Fibroblast of skin of left biceps (primary cell): ENCODE data around the gene PPP1R14B.
A peak's percentile ranks its signal among the peaks of the same experiment; 100 is the strongest.

Experiments used
- DNase-seq, 2 experiments: peaks; one replicate each; pipeline ENCODE4 v3.0.0-alpha.2; 2013; ENCODE audit warnings: low read depth in 2 of 2

Gene PPP1R14B

DNA sequence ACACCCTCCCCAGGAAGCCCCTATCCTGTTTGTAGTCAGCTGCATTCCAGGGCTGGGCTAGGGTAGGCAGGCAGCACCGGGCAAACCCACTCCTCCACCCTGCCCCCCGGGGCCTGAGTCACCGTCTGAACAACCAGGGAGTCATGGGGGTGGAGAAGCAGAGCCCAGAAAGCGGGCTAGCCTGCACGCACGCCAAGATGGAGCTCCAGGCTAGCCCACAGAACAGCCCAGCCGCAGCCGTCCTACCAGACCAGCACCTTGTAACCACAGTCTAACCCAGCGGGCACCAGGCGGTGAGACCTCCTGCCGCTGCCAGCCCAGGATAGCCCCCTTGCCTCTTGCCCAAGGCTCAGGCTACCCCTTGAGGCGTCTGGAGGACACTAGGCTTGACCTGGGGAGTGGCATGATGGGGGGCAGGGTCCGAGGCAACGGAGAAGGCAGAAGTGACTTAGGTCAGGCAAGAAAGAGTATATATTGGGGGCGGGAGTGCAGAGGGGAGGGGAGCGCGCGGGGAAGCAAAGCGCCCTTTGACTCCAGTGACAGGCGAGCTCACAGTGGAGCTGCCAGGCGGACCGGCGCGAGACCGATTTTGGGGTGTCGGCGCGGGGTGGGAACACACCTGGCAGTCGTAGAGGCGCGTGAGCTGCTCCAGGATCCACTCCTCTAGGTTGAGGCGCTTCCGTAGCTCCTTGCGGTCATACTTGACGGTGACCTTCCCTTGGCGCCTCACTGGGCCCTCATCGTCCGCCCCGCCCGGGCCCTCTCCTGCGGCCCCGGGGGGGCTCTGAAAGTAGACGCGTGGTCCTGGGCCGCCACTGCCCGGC, 734 bp downstream of the PPP1R14B start:
- DNase-seq, result peak; percentile 65 to 67

DNA sequence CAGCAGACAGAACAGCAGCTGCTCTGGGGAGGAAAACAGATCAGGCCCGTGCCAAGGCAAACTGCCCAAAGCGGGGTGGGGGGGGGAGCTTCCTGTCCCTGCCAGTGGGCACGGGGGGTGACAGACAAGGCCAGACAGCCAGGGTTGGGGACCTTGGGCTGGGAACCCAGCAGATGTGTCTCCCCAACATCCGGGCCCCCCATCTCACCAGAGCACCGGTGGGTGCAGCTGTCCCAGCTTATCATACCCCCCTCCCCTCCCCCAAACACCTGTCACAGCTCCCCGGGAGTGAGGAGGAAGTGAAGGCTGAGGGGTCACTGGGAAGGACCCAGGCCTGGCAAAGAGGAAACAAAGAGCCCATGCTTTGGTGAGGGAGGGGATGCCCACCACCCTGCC, 1.3 kb downstream of the PPP1R14B start:
- no peak for DNase-seq

DNA sequence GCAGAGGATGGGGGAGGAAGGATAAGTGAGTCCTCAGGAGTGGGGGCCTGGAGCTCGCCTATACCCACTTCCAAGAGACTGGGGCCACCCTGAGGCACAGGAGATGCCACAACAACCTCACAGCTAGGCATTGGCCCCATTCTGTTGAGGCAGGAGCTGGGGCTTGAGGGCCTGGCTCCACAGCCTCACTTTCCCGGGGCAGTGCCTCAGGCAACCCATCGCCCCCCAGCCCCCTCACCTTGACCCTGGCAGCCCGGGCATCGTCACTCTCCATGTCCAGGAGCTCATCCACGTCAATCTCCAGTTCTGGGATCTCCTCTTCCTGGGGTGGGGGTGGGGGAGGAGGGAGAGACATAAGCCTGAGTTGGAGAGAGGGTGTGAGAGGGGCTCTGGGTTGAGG, 1.8 kb downstream of the PPP1R14B start:
- no peak for DNase-seq

DNA sequence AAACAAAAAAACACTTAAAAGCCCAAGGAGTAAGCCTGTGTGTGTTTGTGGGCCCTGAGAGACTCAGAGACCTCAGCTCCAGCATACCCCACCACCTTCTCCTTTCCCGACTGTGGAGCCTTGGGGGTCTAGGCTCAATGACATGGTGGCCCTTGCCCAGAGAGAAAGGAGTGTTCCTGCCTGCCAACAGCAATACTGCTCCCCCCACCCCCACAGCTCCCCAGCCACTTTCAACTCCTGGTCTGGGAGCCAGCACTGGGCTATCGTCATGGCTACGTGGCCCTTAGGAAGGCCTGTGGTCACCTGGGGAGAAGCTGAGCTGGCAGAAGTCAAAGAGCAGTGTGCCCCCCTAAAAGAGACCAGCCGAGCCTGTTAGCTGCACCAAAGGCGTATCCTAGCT, 2.6 kb downstream of the PPP1R14B start:
- DNase-seq, result no peak

DNA sequence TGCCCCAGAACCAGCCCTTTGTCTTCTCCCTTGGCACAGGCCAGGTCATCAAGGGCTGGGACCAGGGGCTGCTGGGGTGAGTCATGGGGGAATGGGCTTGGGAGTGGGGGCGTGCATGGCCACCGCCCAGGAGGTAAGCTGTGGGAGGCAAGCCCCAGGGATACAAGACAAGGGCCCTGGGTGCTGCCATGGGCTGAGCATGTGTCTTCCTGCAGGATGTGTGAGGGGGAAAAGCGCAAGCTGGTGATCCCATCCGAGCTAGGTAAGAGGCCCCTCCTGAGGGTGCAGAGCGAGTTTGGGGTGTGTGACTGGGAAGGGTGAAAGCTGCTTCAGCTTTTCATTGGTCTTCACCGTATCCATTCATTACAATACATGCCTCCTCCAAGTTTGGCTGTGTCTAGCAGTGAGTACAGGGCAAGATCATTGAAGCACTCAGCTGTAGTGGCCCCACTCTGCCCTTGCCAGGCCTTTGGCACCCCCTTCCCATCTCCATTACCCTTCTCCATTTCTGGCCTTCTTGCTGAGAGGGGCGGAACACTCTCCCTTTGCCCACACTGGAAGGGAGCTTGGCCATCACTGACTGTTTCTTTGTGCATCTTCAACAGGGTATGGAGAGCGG, 3.4 kb downstream of the PPP1R14B start:
- no peak for DNase-seq

DNA sequence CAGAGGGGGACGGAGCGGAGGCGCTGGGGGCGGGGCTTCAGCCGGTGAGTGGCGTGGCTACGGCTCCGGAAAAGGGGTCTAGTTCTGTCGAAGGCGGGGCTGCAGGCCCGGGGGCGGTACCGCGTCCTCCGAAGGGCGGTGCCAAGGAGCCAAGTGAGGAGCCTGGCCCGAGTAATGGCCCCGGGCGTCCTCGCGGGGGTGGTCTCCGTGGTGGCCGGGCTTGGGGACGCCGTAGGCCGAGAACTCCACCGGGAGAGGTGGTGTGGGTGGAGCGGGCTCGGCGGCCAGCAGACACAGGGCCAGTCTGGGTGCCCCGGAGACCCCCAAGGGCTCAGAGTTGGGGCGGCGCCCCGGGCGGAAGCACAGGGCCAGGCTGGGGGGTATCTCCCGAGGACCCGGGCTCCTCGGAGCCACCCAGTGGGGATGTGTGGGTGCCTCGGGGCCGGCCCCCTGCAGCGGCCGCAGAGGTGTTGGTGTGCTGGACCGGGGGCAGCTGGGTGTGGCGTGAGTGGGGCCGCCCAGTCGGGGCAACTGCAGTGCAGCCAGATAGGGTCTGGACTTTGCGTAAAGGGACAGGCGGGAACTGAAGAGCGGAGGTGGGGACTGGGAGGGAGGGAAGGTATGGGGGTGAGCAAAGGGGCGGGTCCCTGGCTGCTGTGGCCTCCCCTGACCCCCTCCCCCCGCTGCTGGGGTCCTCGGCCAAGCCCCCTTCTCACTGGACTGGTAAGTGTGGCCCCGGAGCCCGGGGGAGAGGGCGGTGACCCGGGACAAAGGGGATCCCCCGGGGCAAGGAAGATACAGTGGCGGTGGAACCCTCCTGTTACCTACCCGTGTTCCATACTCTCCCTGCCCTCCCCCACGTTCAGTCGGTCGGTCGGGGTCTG, 5.0 kb downstream of the PPP1R14B start:
- DNase-seq, result no peak

DNA sequence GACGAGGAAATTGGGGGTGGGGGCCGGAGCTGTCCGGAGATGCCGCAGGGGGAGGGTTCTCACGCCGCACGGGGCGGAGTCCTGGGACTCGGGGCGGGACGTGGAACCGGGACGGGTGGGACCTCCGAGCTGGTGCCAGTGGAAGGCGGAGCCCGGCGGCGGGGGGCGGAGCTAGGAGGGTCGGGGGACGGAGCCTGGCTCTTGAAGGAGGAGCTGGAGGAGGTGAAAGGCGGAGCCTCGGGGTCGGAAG, 5.6 kb downstream of the PPP1R14B start:
- DNase-seq, result peak; percentile 98 to 99

DNA sequence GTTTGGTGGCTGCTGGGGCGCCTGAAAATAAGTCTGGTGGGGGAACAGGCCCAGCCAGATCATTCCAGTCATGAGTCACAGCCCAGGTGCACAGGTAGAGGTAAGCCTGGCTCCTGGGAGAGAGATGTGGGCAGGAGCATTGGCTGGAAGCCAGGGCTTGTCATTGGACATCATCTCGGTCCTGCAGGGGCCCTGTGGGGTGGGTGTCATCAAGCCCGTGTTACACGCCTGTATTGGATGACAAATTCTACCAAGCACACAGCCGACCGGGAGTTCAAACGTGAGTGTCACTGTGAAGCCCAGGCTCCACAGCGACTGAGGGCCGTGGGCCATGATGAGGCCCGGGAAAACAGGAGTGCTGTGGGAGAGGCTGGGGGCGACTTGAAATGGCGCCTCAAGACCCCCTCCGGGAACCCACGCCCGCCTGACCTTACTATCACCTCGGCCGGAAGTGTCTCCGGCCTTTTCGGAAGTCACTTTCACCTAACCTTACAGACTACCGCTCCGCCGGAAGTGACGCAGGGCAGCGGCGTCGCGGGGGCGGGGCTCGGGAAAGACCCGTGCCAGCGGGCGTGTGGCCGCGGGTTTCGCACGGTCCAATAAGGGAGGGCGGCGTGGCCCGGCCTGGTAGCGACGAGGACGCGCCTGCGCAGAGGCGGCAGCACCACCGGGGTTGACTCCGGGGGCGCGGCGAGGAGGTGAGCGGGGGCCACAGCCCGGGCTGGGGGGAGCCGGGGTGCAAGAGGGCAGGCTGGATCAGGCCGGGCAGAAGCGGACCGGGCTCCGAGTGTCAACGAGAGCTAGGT, 6.1 kb downstream of the PPP1R14B start, which contains the start of gene FKBP2:
Gene FKBP2 (plus strand): TSS at position 661 of the 806 bp plus-strand sequence. CDS start 1,293 bp downstream, outside the sequence.
- DNase-seq, result peak; percentile 91 to 93

DNA sequence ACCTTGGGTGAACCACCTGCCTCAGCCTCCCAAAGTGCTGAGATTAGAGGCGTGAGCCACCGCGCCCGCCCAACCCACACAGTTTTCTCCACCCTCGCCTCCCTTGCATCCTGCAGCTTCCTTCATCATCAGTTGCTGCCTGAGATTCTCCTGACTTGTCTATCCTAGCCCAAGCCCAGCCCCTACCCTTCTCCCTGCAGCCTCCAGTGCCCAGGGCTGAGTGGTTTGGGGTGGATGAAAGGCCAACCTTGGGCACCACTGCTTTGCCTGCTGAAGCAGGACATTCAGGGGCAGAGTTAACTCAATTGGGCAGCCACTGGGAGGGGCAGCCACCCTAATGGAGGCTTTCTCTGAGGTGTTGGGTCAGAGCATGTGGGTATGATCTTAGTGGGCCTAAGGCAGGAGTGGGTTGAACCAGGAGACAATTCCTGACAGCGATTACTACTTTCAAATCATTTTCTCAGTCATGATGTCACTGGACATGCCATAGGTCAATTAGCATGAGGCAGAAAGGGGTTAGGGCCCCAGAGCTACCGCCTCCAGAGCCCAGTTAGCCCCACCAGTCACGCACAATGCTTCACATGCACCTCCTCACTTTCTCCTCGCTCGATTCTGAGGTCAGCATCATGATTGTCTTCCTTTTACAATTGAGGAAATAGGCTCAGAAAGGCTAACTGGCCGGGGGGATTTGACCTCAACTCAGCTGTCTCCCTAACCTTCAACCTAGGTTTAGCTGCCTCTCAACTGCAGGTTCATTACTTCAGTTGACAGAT, 6.9 kb downstream of the PPP1R14B start:
- DNase-seq, result no peak

DNA sequence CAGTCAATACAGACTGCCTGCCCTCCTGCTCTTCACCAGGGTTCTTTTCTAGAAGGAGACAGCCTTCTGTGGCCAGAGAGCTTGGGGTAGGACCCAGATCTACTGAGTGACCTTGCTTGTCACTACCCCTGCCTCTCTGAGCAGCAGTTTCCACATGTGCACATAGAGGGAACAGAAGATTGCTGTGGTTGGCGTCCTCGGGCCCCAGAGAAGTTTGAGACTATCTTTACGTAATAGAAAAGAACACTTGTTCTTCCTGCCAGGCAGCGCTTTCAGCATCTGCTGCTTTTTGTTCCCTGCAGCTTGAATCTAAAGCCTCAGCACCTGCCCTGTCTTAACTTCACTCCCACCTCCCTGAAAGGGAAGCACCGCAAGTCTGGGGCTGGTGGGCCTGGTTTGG, 7.7 kb downstream of the PPP1R14B start:
- DNase-seq, result no peak

DNA sequence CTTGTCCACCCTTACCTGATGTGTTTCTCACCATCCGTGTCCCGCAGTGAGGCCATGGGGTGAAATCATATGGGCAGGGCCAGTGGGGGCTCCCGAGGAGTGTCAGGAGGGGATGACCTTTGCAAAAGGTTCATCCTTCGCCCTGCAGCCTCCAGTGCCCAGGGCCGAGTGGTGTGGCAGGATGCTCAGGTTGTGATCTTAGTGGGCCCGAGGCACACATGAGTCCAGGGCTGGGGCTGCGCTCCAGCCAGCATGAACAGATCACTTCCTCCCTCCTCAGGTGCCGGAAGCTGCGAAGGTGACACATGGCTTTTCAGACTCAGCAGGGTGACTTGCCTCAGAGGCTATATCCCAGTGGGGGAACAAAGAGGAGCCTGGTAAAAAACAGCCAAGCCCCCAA, 8.7 kb downstream of the PPP1R14B start:
- no peak for DNase-seq

DNA sequence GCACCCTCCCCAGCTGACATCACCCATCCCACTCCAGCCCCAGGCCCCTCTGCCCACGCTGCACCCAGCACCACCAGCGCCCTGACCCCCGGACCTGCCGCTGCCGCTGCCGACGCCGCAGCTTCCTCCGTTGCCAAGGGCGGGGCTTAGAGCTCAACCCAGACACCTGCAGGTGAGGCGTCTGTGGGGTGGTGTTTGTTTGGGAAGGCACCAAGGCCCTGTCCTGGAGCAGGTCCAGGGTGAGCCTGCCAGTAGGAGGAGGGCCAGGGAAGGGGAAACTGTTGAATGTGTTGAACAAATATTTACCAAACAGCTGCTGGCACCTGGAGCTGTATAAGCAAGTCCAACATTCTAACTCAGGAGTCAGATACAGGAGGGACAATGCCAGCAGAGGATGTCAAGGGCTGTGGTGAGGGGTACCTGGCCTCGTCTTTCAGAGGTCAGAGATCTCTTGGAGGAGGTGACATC, 9.2 kb downstream of the PPP1R14B start:
- no peak for DNase-seq

DNA sequence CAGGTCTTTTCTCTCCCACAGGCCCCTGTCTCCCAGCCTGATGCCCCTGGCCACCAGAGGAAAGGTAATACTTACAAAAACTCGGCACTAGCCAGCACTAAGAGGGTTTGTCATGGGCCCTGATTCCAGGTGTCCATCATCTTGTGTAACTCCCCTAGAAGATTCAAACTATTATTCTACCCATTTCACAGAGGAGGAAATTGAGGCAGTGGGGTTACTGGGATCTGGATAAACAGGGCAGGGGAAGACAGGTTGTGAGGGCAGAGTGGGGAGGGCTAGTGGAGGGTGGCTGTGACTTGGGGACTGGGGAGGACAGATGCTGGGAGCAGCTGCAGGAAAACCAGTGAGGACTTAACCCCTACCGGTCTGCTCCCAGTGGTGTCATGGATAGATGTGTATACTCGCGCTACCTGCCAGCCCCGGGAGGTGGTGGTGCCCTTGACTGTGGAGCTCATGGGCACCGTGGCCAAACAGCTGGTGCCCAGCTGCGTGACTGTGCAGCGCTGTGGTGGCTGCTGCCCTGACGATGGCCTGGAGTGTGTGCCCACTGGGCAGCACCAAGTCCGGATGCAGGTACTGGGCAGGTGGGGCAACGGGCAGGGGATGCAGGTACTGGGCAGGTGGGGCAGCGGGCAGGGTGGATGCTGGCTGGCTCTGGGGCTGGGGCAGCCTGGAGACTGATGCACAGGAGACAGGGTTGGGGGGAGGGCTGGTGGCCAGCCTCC, 11.1 kb downstream of the PPP1R14B start:
- no peak for DNase-seq

DNA sequence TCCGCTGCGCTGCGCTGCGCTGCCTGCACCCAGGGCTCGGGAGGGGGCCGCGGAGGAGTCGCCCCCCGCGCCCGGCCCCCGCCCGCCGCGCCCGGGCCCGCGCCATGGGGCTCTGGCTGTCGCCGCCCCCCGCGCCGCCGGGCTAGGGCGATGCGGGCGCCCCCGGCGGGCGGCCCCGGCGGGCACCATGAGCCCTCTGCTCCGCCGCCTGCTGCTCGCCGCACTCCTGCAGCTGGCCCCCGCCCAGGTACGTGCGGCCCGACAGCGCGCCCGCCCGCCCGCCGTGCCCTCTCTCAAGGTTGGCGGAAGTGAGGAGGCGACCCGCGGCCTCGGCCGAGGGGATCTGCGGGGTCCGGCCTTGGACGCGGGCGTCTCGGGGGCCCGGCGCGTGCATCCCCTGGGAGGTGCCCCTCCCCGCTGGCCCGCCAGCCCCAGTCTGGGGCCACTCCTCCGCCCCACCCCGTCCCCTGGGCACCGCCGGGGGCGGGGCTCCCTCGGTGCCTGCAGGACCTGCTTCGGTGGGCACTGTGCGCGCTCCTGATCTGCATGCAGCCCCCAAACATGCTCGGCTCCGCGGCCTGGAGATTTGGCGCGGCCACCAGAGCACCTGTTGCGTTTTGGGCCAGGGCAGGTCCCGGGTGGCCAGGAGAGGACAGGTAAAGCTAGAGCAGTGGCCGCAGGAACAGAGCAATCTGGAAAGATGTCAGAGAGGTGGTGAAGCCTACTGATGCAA, 11.9 kb downstream of the PPP1R14B start:
- no peak for DNase-seq

DNA sequence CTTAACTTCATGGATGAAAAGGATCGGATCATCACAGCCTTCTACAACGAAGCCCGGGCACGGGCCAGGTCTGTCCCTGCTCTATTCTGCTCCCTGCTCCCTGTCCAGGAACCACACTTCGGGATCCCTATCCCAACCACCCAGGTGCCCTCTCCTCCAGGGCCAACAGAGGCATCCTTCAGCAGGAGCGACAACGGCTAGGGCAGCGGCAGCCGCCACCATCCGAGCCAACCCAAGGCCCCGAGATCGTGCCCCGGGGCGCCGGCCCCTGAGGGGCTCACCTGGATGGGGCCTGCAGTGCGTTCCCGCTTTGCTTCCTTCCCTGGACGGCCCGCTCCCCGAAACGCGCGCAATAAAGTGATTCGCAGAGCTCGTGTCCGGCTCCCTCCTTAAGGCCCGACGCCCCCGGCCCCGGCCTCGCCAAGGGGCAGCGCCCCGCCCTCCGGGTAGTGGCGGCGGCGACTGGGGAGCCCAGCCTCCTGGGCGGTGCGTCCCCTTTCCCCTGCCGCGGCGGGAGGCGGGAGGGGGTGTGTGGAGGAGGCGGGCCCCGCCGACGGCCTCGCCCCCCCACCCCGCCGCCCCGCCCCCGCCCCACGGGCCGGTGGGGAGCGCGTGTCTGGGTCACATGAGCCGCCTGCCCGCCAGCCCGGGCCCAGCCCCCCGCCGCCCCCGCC, 12.7 kb downstream of the PPP1R14B start, which contains the start of gene VEGFB:
Gene VEGFB (plus strand): TSS at position 672 of the 674 bp plus-strand sequence. CDS start 250 bp downstream, outside the sequence.
- no peak for DNase-seq

DNA sequence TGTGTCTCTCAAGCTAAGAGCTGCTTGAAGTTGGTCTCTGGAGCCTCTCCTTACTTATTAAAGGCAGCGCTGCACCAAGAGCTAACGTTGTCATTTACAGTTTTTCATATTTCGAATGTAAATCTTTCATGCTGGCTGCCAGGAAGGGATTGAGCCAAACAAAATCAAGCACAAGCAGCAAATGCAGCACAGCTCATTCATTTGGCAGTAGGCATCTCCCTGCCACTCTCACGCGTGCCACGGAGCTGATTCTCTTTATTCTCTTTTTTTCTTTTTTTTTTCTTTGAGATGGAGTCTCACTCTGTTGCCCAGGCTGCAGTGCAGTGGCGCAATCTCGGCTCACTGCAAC, 13.8 kb downstream of the PPP1R14B start:
- DNase-seq, result no peak

DNA sequence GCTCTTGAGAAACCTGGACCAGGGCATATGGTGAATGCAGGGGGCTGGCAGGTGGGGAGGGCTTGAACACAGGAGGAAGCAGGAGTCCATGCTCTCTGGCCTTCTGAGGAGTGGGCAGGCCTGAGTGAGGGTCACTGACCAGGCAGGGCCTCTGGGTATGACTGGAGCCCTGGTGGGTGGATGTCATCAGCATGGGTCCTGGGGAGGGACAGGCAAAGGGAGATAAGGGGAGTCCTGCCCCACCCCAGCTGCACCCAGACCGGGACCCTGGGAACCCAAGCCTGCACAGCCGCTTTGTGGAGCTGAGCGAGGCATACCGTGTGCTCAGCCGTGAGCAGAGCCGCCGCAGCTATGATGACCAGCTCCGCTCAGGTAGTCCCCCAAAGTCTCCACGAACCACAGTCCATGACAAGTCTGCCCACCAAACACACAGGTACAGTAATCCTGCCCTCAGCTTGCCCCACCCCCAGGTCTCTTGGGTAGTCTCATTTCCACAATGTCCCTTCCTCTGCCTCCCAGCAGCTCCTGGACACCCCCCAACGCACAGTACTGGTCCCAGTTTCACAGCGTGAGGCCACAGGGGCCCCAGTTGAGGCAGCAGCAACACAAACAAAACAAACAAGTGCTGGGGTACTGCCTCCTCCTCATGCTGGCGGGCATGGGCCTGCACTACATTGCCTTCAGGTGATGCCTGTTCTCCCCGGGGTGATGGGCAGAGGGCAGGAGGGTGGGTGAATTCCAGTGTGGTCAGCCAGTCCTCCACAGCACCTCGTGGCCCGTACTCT, 14.4 kb downstream of the PPP1R14B start:
- DNase-seq, result no peak

DNA sequence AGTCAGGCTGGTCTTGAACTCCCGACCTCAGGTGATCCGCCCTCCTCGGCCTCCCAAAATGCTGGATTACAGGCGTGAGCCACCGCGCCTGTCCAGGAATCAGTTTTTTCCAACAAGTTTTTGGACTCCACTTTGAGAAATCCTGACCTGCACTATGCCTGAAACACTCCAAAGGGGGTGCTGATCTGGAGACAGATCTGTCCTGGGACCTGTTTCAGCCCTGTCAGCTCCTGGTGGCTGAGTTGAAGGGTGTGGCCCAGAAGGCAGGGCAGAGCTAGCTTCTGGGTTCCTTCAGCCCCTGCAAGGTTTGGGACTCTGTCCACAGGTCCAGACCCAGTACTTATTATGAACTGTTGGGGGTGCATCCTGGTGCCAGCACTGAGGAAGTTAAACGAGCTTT, 15.2 kb downstream of the PPP1R14B start:
- no peak for DNase-seq
